Stimulated activated effector memory CD8-positive, alpha-beta T cell treated with anti-CD3 and anti-CD28 coated beads, Interleukin-12 subunit alpha, Interleukin-12 subunit beta, amount 100 ng/mL, for 72 hours (primary cell): ENCODE results near the gene COL13A1.

Source experiments
- ATAC-seq: fragments of 150-1000 bp; cut with Tn5 transposase; 2 replicates; pipeline ENCODE4 v1.10.0; 2021
- DNase-seq, 2 donors: peaks; one replicate each; pipeline ENCODE4 v3.0.0; 2021 to 2022; ENCODE audit warnings: low spot score in 2 of 2
- H3K27ac Mint-ChIP-seq: one replicate; pipeline ENCODE4 v1.8.0; 2022; ENCODE audit warnings: mild to moderate bottlenecking, mixed read lengths
- H3K36me3 Mint-ChIP-seq: one replicate; pipeline ENCODE4 v1.8.0; 2022; ENCODE audit warnings: mild to moderate bottlenecking, mixed read lengths
- H3K4me1 Mint-ChIP-seq: one replicate; pipeline ENCODE4 v1.8.0; 2022; ENCODE audit warnings: mixed read lengths
- H3K4me3 Mint-ChIP-seq: one replicate; pipeline ENCODE4 v1.8.0; 2022; ENCODE audit warnings: mild to moderate bottlenecking, mixed read lengths
- H3K9me3 Mint-ChIP-seq: one replicate; pipeline ENCODE4 v1.8.0; 2022; ENCODE audit warnings: mixed read lengths

COL13A1 gene

GRCh38 chr10:69774596-69774995 is 27.1 kb upstream of the COL13A1 start:
- no peak for DNase-seq

DNA sequence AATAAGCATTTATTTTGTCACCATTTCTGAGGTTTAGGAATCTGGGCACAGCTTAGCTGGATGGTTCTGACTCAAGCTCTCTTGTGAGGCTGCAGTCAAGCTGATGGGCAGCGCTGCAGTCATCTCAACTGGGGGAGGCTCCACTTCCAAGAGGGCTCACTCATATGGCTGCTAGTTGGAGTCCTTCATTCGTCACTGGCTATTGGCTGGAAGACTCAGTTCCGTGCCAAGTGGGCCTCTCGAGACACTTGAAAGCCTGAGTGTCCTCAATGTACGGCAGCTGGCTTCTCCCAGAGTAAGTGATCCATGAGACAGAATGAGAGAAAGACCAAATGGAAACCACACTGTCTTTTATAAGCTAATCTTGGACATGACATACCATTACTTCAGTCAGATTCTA is 21.6 kb upstream of the COL13A1 start:
- no peak overlapping the region for H3K4me3 Mint-ChIP-seq
- no peaks in the 10 kb centered on the region for H3K9me3 Mint-ChIP-seq
- no peaks in the 10 kb centered on the region for H3K4me1 Mint-ChIP-seq
- H3K36me3 Mint-ChIP-seq, result no peaks in the 10 kb centered on the region
- ATAC-seq, result no peak
- no peak overlapping the region for H3K27ac Mint-ChIP-seq
- no peak for DNase-seq

More at GRCh38 chr10:69774596-69774995, 27.1 kb upstream of the COL13A1 start:
- H3K36me3 Mint-ChIP-seq, result no peaks in the 10 kb centered on the region
- no peak overlapping the region for H3K27ac Mint-ChIP-seq
- no peaks in the 10 kb centered on the region for H3K9me3 Mint-ChIP-seq
- no peak for ATAC-seq
- H3K4me3 Mint-ChIP-seq, result no peak overlapping the region
- H3K4me1 Mint-ChIP-seq, result no peaks in the 10 kb centered on the region

DNA sequence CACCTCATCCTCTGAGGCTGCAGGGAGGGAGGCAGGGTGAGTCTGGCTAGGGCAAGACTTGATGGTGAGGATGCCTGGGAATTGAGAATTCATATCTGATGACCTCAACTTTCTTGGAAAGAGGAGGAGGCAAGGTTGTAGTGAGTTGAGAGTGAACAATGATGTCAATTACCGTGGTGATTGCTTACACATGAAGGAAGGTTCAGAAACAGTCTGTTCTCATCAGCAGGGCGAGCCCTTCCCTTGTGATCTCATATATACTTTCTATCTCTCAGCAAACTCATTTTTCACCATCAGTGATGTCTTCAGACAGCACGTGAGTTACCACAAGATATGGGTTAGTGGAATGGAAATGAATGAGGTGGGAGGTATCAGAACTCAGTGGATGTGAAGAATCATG is 20.1 kb upstream of the COL13A1 start:
- no peaks in the 10 kb centered on the region for H3K36me3 Mint-ChIP-seq
- peak; percentile 42 for ATAC-seq
- H3K9me3 Mint-ChIP-seq, result no peaks in the 10 kb centered on the region
- H3K4me3 Mint-ChIP-seq, result no peak overlapping the region
- DNase-seq, result no peak
- no peaks in the 10 kb centered on the region for H3K4me1 Mint-ChIP-seq
- no peak overlapping the region for H3K27ac Mint-ChIP-seq

DNA sequence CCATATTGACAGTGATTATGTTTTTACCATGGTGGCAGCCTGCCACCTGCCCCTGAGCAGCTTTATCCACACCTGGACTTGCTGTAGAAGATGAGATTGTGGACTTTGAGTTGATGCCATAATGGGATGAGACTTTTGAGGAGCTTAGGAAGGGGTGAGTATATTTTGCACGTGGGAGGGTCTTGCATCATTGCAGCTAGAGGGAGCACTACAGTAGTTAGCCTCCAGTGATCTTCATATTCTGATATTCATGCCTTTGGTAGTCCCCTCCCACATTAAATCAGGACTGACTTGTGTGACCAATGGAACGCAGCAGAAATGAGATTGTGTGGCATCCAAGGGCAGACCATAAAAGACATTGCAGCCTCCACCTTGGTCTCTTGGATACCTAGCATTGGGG is 18.2 kb upstream of the COL13A1 start:
- Mint-ChIP-seq H3K36me3 (no peaks in the 10 kb centered on the region), H3K9me3 (no peaks in the 10 kb centered on the region), H3K4me3 (no peak overlapping the region), H3K4me1 (no peaks in the 10 kb centered on the region), H3K27ac (no peak overlapping the region)
- DNase-seq (no peak), ATAC-seq (no peak)

DNA sequence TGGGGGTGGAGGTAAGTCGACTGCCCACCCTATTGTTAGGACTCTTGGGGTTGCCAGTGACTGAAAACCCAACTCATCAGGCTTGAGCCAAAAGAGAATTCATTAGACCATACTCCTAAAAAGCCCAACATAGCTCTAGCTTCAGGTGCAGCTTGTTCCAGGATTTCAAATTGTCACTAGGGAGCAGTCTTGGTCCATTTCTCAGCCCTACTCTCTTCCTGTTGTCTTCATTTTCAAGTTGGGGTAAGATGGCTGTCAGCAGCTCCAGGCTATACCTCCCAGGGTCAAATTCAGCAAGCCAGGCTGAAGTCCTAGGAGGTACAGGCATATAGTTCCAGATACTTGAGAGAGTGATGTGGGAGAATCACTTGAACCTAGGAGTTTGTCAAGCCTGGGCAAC is 14.9 kb upstream of the COL13A1 start:
- no peak overlapping the region for H3K27ac Mint-ChIP-seq
- H3K4me1 Mint-ChIP-seq, result no peaks in the 10 kb centered on the region
- DNase-seq, result no peak
- no peak overlapping the region for H3K4me3 Mint-ChIP-seq
- ATAC-seq, result peak; percentile 23
- H3K9me3 Mint-ChIP-seq, result no peaks in the 10 kb centered on the region
- H3K36me3 Mint-ChIP-seq, result no peaks in the 10 kb centered on the region

DNA sequence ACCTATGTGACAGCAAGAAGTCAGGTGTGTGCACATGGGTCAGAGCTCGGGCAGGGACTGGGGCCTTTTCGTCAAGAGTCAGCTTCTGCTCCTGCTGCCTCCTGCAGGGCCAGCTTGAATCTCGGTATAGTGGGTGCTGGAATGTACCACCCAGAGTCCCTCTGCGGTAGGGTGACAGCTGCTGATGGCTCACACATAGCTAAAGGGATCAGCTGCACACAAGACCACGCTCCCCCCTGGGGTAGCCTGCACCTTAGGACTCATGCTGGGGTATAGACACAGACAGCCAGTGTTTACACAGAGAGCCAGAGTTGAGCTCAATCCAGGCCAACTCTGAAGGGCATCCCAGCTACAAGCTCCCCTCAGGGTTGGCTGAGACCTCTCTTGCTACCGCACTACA is 14.0 kb upstream of the COL13A1 start:
- H3K4me3 Mint-ChIP-seq, result no peak overlapping the region
- no peaks in the 10 kb centered on the region for H3K4me1 Mint-ChIP-seq
- no peak for DNase-seq
- H3K27ac Mint-ChIP-seq, result no peak overlapping the region
- ATAC-seq, result no peak
- no peaks in the 10 kb centered on the region for H3K36me3 Mint-ChIP-seq
- H3K9me3 Mint-ChIP-seq, result no peaks in the 10 kb centered on the region

DNA sequence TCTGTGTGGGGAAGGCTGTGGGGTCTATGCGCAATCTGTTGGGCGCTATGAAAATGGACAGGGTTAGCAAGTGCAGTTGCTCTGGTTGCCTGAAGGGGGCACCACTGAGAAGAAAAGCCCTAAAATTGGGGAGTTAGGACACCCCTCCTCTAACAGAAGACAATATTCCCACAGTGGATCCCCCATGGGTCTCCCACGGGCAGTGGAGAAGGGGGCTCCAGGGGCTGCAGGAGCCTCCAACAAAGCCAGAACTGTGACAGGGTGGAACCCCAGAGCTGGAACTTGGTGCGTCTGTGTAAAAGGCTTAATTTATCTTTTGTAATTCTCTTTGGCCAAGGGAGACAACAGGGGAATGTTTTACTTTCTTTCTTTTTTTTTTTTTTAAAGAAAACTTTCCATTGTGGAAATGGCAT is 12.5 kb upstream of the COL13A1 start:
- H3K9me3 Mint-ChIP-seq, result no peaks in the 10 kb centered on the region
- ATAC-seq, result no peak

GRCh38 chr10:69791812-69792211 is 9.9 kb upstream of the COL13A1 start:
- Mint-ChIP-seq H3K27ac (no peak overlapping the region), H3K9me3 (no peaks in the 10 kb centered on the region), H3K4me3 (no peak overlapping the region), H3K4me1 (no peaks in the 10 kb centered on the region), H3K36me3 (no peaks in the 10 kb centered on the region)
- DNase-seq, result no peak
- ATAC-seq, result no peak

More for the DNA sequence above, 12.5 kb upstream of the COL13A1 start:
- no peak overlapping the region for H3K4me3 Mint-ChIP-seq
- peak in 1 of 2 donors; percentile 51 for DNase-seq
- H3K36me3 Mint-ChIP-seq, result no peaks in the 10 kb centered on the region
- no peaks in the 10 kb centered on the region for H3K4me1 Mint-ChIP-seq
- no peak overlapping the region for H3K27ac Mint-ChIP-seq

DNA sequence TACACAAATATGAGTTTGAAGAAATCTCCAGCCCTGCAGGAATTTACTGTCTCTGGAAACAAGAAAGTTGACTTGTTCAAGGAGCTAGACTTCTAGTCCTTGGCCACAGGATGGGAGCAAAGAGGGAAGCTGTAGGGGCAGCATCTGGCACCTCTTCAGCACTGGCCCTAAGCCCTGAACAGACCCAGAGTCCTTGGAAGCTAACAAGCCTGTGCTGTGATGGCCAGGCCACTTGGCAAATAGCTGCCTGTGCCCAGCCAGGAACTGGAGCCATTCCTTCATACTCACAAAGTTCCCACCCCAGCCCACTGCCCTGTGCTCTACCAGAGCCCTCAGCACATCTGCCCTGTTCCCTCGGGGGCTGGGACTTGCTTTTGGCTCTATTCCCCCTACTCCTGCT is 9.4 kb upstream of the COL13A1 start:
- no peaks in the 10 kb centered on the region for H3K36me3 Mint-ChIP-seq

DNA sequence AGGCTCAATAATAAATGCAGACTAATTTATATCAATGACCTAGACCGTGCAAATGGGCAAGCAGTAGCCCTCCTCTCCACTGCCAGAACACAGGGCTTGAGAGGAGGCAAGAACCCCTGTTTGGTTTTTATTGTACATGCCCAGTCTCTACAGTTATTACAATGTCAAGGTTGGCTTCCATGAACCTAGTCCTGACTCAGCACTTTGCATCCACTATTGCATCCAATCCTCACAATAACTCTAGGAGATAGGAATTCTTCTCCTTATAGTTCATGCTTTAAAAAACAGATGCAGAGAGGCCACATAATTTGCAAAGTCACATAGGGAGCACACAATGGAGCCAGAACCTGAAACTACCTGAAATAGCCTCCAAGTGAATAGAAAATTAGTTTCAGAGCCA is 7.0 kb upstream of the COL13A1 start:
- DNase-seq, result no peak
- H3K9me3 Mint-ChIP-seq, result no peaks in the 10 kb centered on the region
- H3K36me3 Mint-ChIP-seq, result no peaks in the 10 kb centered on the region

More for the DNA sequence above, 9.4 kb upstream of the COL13A1 start:
- Mint-ChIP-seq H3K9me3 (no peaks in the 10 kb centered on the region), H3K27ac (no peak overlapping the region), H3K4me3 (no peak overlapping the region), H3K4me1 (no peaks in the 10 kb centered on the region)
- ATAC-seq, result no peak
- no peak for DNase-seq

DNA sequence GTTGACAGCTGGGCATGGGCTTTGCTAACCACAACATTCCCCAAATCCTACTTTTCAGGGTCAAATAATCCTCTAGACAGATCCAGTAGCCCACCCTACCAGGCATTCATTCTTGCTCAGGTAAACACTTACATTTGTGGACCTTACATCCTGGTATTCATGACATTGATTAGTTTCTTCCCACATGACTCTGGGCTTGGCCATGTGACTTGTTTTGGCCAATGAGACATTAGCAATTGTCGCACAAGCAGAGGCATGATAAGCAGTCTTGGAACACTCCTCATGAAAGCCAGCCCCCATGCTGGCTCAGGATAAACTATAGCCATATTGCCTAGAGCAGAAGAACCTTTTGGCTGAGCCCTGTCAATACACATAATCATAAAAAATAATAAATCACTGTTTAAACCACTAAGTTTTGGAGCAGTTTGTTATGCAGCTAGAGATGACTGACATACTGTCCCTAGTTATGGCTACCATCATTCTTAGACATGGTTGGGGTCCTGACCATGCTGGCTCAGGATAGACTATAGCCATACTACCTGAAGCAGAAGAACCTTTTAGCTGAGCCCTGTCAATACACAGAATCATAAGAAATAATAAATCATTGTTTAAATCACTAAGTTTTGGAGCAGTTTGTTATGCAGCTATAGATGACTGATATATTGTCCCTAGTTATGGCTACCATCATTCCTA is 6.3 kb upstream of the COL13A1 start:
- no peaks in the 10 kb centered on the region for H3K36me3 Mint-ChIP-seq
- H3K9me3 Mint-ChIP-seq, result no peaks in the 10 kb centered on the region
- DNase-seq, result no peak
- H3K4me3 Mint-ChIP-seq, result no peak overlapping the region
- no peak overlapping the region for H3K27ac Mint-ChIP-seq
- ATAC-seq, result no peak
- H3K4me1 Mint-ChIP-seq, result no peaks in the 10 kb centered on the region

More for the DNA sequence above, 7.0 kb upstream of the COL13A1 start:
- no peak overlapping the region for H3K4me3 Mint-ChIP-seq
- H3K27ac Mint-ChIP-seq, result no peak overlapping the region
- H3K4me1 Mint-ChIP-seq, result no peaks in the 10 kb centered on the region
- no peak for ATAC-seq

GRCh38 chr10:69797959-69798358 is 3.7 kb upstream of the COL13A1 start:
- Mint-ChIP-seq H3K36me3 (no peaks in the 10 kb centered on the region), H3K4me3 (no peak overlapping the region), H3K9me3 (no peaks in the 10 kb centered on the region), H3K4me1 (peaks cover 17% of the 10 kb centered on the region), H3K27ac (no peak overlapping the region)
- no peak for ATAC-seq
- DNase-seq, result no peak

- H3K27ac Mint-ChIP-seq, result no peak overlapping the region
- H3K36me3 Mint-ChIP-seq, result no peaks in the 10 kb centered on the region
- peaks cover 17% of the 10 kb centered on the region for H3K4me1 Mint-ChIP-seq
- H3K9me3 Mint-ChIP-seq, result no peaks in the 10 kb centered on the region
- ATAC-seq, result no peak
- DNase-seq, result no peak
- no peak overlapping the region for H3K4me3 Mint-ChIP-seq
These were observed 1.6 kb upstream of the COL13A1 start for GRCh38 chr10:69800109-69800508.

- ATAC-seq (no peak), DNase-seq (no peak)
- Mint-ChIP-seq H3K27ac (no peak overlapping the region), H3K4me1 (peaks cover 17% of the 10 kb centered on the region), H3K36me3 (no peaks in the 10 kb centered on the region), H3K9me3 (no peaks in the 10 kb centered on the region), H3K4me3 (peak overlapping the region; percentile 50)
These were observed 1.0 kb upstream of the COL13A1 start for GRCh38 chr10:69800665-69801064.

- Mint-ChIP-seq H3K4me1 (peaks cover 17% of the 10 kb centered on the region), H3K4me3 (peak overlapping the region; percentile 50), H3K36me3 (peaks cover 3% of the 10 kb centered on the region), H3K9me3 (no peaks in the 10 kb centered on the region), H3K27ac (no peak overlapping the region)
- ATAC-seq (no peak), DNase-seq (peak; percentile 18 to 61)
These were observed 642 bp upstream of the COL13A1 start for GRCh38 chr10:69801094-69801433.

DNA sequence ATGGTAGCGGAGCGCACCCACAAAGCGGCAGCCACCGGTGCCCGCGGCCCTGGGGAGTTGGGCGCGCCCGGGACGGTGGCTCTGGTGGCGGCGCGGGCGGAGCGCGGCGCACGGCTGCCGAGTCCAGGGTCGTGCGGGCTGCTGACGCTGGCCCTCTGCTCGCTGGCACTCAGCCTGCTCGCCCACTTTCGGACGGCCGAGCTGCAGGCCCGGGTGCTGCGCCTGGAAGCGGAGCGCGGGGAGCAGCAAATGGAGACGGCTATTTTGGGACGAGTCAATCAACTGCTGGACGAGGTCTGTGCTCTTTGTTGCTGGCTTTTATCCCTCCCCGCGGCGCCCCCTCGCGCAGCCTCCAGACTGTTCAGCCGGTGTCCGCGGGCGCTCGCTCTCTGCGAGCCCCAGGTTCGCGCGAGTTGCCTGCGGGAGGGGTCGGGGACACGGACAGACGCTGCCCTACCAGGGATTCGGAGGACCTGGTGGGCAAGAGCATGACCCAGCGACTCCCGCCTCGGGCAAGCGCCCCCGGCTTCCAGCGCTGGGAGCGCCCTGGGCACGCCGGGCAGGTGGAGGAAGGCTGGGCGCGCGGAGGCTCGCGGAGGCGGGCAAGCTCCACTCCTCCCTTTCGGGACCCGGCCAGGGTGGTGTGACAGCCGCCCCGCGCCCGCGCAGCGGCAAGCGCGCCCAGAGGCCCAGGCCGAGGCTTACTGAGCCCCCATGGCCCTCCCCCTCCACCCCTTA is 887 bp downstream of the COL13A1 start:
- no peak for ATAC-seq

More for the DNA sequence above, 887 bp downstream of the COL13A1 start:
- peaks cover 5% of the 10 kb centered on the region for H3K36me3 Mint-ChIP-seq
- no peaks in the 10 kb centered on the region for H3K9me3 Mint-ChIP-seq
- no peak overlapping the region for H3K27ac Mint-ChIP-seq
- DNase-seq, result no peak
- peak overlapping the region; percentile 50 for H3K4me3 Mint-ChIP-seq
- H3K4me1 Mint-ChIP-seq, result peaks cover 17% of the 10 kb centered on the region
